ENCODE measurements around the gene KIAA1549. TPM values are rescaled to one million over a fixed set of nuclear protein-coding genes. Genes with fewer than 3 reads are reported as not detected.
A peak's percentile ranks its signal among the peaks of the same experiment; 100 is the strongest.

Gene KIAA1549
- total RNA-seq, 1 experiment from 2014 or later: 18.7 TPM

DNA sequence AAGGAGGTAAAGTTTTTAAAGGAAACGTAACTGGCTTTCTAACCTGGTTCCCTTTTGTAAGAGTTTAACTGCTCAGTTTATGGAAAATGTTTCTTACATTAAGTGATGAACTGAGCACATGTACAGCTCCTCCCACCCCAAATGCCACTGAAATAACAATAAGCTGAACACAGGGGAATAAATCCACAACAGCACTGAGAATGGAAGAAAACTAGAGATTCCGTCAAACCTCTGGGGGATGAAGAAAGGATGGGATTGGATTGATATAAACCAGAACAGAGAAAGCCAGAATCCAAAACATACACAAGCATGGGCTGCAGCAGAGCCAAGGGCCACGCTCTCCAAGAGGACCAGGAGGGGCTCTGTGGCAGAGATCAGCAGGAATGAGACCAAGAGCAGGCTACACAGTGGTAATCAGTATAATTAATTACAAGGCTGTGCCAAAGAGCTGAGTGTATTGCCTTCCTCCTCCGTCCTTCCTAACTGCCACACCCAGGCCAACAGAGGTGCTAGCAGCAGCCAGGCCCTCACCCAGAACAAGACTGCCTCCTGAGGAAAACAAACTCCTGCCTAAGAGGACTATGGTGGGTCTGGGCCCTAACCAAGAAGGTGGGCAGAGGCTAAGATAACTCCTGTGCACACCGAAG, 73.9 kb downstream of the KIAA1549 start:
- no peak for DNase-seq (ENCODE audit: low spot score)
- ATAC-seq: no peak
- Mint-ChIP-seq H3K36me3 (peaks cover 27% of the 10 kb centered on the region), H3K27ac (no peak overlapping the region), H3K9me3 (peaks cover 5% of the 10 kb centered on the region; the same call in 1 of the 2 replicates), H3K4me1 (peaks cover 10% of the 10 kb centered on the region), H3K27me3 (ENCODE audit: low read depth) (no peaks in the 10 kb centered on the region), H3K4me3 (no peak overlapping the region)
- ChIA-PET POLR2A (no interaction called here), CTCF (interaction anchor here (0.8 to 2.4 kb wide), 7 partner anchors 12 to 168 kb away, joined by 3 to 10 read pairs (median 4); partner anchors contain the start of gene KIAA1549)
- TF ChIP-seq NR3C1 (CRISPR knock-in tag; conservative IDR thresholded peaks at IDR 0.05; ENCODE audit: low read depth) (no peak), SMAD4 (CRISPR knock-in tag; IDR thresholded peaks at IDR 0.05) (no peak)

DNA sequence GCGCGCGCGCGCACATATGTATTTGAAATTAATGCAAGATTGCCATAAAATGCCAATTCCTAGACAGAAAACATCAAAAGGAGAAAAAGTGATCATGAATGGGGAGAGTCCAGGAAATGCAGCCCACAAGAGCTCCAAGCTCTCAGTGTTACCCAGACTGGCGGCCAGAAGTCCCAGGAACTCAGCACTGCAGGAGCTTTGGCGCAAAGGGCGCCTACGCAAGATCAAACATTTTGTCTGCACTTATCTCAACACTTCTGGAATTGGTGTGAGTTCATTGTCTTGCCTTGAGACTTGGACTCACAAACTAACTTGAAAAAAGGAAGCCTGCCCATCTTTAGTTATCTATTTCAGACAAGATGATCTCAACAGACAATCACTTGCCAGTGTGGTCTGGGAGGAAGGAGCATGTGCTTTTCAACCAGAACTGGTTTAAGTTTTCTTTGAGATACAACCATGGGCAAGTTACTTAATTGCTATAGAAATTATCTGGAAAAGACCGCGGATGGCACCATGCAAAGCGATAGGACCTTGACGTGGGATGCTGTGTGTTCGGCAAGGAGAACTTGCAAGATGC, 77.2 kb downstream of the KIAA1549 start:
- no peaks in the 10 kb centered on the region for H3K9me3 Mint-ChIP-seq
- no peak for DNase-seq (ENCODE audit: low spot score)
- ChIA-PET CTCF (interaction anchor here (1.3 kb wide), 1 partner anchor 17 kb away, joined by 5 read pairs; no protein-coding TSS in a partner anchor), POLR2A (no interaction called here)
- no peak for TF ChIP-seq GABPB1 (CRISPR knock-in tag; IDR thresholded peaks at IDR 0.05)
- no peak for TF ChIP-seq SOX15 (CRISPR knock-in tag; IDR thresholded peaks at IDR 0.05)
- TF ChIP-seq ESRRA (CRISPR knock-in tag; IDR thresholded peaks at IDR 0.05; ENCODE audit: borderline replicate concordance): no peak
- TF ChIP-seq OVOL2 (CRISPR knock-in tag; IDR thresholded peaks at IDR 0.05; ENCODE audit: borderline replicate concordance): no peak
- no peak for TF ChIP-seq ZNF396 (CRISPR knock-in tag; IDR thresholded peaks at IDR 0.05; ENCODE audit: borderline replicate concordance)
- no peak for TF ChIP-seq ZNF671 (CRISPR knock-in tag; IDR thresholded peaks at IDR 0.05)
- no peak for TF ChIP-seq TEAD1 (CRISPR knock-in tag; IDR thresholded peaks at IDR 0.05)
- TF ChIP-seq RORB (CRISPR knock-in tag; IDR thresholded peaks at IDR 0.05): no peak
- TF ChIP-seq SMAD4 (CRISPR knock-in tag; IDR thresholded peaks at IDR 0.05): no peak
- TF ChIP-seq NFYB (CRISPR knock-in tag; conservative IDR thresholded peaks at IDR 0.05; ENCODE audit: low read depth): no peak
- no peak for TF ChIP-seq TP53 (CRISPR knock-in tag; IDR thresholded peaks at IDR 0.05)
- no peak for TF ChIP-seq GTF2I (CRISPR knock-in tag; conservative IDR thresholded peaks at IDR 0.05)
- TF ChIP-seq ZNF219 (CRISPR knock-in tag; IDR thresholded peaks at IDR 0.05; ENCODE audit: borderline replicate concordance): no peak
- TF ChIP-seq ETV6 (CRISPR knock-in tag; IDR thresholded peaks at IDR 0.05): no peak
- TF ChIP-seq, protein P1, sequence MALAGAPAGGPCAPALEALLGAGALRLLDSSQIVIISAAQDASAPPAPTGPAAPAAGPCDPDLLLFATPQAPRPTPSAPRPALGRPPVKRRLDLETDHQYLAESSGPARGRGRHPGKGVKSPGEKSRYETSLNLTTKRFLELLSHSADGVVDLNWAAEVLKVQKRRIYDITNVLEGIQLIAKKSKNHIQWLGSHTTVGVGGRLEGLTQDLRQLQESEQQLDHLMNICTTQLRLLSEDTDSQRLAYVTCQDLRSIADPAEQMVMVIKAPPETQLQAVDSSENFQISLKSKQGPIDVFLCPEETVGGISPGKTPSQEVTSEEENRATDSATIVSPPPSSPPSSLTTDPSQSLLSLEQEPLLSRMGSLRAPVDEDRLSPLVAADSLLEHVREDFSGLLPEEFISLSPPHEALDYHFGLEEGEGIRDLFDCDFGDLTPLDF (CRISPR knock-in tag; IDR thresholded peaks at IDR 0.05): no peak
- TF ChIP-seq PRRX2 (CRISPR knock-in tag; IDR thresholded peaks at IDR 0.05): no peak
- TF ChIP-seq ATF1 (CRISPR knock-in tag; IDR thresholded peaks at IDR 0.05): no peak
- H3K27ac Mint-ChIP-seq: no peak overlapping the region
- peaks cover 30% of the 10 kb centered on the region for H3K36me3 Mint-ChIP-seq
- H3K4me3 Mint-ChIP-seq: no peak overlapping the region
- peaks cover 10% of the 10 kb centered on the region for H3K4me1 Mint-ChIP-seq
- H3K27me3 Mint-ChIP-seq (ENCODE audit: low read depth): no peaks in the 10 kb centered on the region
- no peak for ATAC-seq

DNA sequence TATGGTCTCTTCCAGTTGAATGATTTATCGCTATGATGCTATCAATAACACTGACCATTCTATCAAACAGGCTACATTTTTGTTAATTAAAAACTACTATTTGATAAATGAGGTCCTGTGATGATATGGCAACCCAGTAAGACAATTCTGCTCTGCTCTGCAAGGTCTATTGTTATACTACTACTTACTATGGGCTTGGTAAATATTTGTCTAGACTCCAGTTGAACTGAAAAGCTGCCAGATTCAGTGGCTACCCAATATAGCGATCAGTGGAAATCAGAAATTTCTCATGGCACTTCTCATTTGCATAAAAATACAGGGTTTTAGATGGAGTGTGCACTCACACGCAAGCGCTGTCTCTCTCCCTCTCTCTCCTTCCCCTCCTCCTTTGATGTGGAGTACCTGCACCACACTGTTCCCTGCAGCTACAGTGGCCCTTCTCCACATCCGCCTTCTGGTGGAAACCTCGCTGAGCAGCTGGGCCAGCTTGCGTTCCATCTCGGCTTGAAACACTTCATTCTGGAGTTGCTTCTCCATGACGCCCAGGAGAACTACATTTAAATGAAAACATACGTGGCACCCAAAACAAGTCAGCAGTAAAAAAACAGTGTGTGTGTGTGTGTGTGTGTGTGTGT, 77.9 kb downstream of the KIAA1549 start:
- Mint-ChIP-seq H3K36me3 (peaks cover 37% of the 10 kb centered on the region), H3K9me3 (no peaks in the 10 kb centered on the region), H3K4me3 (no peak overlapping the region), H3K27ac (peak overlapping the region; percentile 91; the same call in 1 of the 2 replicates), H3K4me1 (peaks cover 9% of the 10 kb centered on the region), H3K27me3 (ENCODE audit: low read depth) (no peaks in the 10 kb centered on the region)
- ATAC-seq (no peak), DNase-seq (ENCODE audit: low spot score) (no peak)
- TF ChIP-seq, protein P2, sequence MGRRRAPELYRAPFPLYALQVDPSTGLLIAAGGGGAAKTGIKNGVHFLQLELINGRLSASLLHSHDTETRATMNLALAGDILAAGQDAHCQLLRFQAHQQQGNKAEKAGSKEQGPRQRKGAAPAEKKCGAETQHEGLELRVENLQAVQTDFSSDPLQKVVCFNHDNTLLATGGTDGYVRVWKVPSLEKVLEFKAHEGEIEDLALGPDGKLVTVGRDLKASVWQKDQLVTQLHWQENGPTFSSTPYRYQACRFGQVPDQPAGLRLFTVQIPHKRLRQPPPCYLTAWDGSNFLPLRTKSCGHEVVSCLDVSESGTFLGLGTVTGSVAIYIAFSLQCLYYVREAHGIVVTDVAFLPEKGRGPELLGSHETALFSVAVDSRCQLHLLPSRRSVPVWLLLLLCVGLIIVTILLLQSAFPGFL (CRISPR knock-in tag; IDR thresholded peaks at IDR 0.05; ENCODE audit: borderline replicate concordance): no peak
- TF ChIP-seq, protein P3, sequence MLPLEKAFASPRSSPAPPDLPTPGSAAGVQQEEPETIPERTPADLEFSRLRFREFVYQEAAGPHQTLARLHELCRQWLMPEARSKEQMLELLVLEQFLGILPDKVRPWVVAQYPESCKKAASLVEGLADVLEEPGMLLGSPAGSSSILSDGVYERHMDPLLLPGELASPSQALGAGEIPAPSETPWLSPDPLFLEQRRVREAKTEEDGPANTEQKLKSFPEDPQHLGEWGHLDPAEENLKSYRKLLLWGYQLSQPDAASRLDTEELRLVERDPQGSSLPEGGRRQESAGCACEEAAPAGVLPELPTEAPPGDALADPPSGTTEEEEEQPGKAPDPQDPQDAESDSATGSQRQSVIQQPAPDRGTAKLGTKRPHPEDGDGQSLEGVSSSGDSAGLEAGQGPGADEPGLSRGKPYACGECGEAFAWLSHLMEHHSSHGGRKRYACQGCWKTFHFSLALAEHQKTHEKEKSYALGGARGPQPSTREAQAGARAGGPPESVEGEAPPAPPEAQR (CRISPR knock-in tag; IDR thresholded peaks at IDR 0.05): no peak
- TF ChIP-seq GRHL2 (CRISPR knock-in tag; IDR thresholded peaks at IDR 0.05; ENCODE audit: insufficient replicate concordance, severe bottlenecking): no peak
- no peak for TF ChIP-seq IRF2 (CRISPR knock-in tag; IDR thresholded peaks at IDR 0.05; ENCODE audit: borderline replicate concordance, low read depth)
- TF ChIP-seq, protein P4, sequence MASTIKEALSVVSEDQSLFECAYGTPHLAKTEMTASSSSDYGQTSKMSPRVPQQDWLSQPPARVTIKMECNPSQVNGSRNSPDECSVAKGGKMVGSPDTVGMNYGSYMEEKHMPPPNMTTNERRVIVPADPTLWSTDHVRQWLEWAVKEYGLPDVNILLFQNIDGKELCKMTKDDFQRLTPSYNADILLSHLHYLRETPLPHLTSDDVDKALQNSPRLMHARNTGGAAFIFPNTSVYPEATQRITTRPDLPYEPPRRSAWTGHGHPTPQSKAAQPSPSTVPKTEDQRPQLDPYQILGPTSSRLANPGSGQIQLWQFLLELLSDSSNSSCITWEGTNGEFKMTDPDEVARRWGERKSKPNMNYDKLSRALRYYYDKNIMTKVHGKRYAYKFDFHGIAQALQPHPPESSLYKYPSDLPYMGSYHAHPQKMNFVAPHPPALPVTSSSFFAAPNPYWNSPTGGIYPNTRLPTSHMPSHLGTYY (CRISPR knock-in tag; IDR thresholded peaks at IDR 0.05): no peak
- no peak for TF ChIP-seq NR1H2 (CRISPR knock-in tag; IDR thresholded peaks at IDR 0.05)
- TF ChIP-seq, protein P5, sequence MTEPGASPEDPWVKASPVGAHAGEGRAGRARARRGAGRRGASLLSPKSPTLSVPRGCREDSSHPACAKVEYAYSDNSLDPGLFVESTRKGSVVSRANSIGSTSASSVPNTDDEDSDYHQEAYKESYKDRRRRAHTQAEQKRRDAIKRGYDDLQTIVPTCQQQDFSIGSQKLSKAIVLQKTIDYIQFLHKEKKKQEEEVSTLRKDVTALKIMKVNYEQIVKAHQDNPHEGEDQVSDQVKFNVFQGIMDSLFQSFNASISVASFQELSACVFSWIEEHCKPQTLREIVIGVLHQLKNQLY (CRISPR knock-in tag; IDR thresholded peaks at IDR 0.05): no peak
- no peak for TF ChIP-seq ZNF232 (CRISPR knock-in tag; IDR thresholded peaks at IDR 0.05)
- no peak for TF ChIP-seq TEAD4 (CRISPR knock-in tag; IDR thresholded peaks at IDR 0.05)
- TF ChIP-seq ZNF396 (CRISPR knock-in tag; IDR thresholded peaks at IDR 0.05; ENCODE audit: borderline replicate concordance): no peak
- ChIA-PET CTCF (interaction anchor here (1.3 kb wide), 1 partner anchor 16 kb away, joined by 5 read pairs; no protein-coding TSS in a partner anchor), POLR2A (no interaction called here)

Data from WTC11 (cell line).